Gastrocnemius medialis (tissue), 4 donors: ENCODE results near the gene CDK9.

Source experiments
- POLR2A ChIP-seq, 2 donors: fragments of 450-650 bp; IDR thresholded peaks; one replicate each; pipeline ENCODE4 v1.6.1; 2017; ENCODE audit warnings: antibody characterized with exemption in 2 of 2, mild to moderate bottlenecking in 2 of 2, moderate library complexity in 2 of 2
- TF ChIP-seq, protein P1 (sequence below), 5 experiments: fragments of 450-650 bp in 3 of 5; fragments of 200-600 bp in 2 of 5; sonication (generic) in 2 of 5; IDR thresholded peaks in 4 of 5; conservative IDR thresholded peaks in 1 of 5; 1 replicate in 4 of 5; 2 replicates in 1 of 5; pipeline ENCODE4 v1.5.1; 2016 to 2019; ENCODE audit warnings: antibody characterized with exemption in 5 of 5, mild to moderate bottlenecking in 3 of 5, moderate library complexity in 3 of 5

DNA sequence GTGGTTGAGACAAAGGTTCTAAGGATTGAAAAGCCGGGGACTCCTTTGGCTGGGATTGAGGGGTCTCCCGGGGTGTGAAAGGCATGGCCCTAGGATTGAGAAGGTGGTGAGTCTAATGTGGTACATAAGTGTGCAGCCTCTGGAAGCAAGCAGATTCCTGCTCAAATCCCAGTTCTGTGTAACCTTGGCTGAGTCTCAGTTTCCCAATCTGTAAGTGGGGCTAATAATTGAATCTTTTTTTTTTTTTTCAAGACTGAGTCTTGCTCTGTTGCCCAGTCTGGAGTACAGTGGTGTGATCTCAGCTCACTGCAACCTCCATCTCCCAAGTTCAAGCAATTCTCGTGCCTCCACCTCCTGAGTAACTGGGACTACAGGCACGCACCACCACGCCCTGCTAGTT, 13.2 kb upstream of the CDK9 start:
- TF ChIP-seq, protein P1, sequence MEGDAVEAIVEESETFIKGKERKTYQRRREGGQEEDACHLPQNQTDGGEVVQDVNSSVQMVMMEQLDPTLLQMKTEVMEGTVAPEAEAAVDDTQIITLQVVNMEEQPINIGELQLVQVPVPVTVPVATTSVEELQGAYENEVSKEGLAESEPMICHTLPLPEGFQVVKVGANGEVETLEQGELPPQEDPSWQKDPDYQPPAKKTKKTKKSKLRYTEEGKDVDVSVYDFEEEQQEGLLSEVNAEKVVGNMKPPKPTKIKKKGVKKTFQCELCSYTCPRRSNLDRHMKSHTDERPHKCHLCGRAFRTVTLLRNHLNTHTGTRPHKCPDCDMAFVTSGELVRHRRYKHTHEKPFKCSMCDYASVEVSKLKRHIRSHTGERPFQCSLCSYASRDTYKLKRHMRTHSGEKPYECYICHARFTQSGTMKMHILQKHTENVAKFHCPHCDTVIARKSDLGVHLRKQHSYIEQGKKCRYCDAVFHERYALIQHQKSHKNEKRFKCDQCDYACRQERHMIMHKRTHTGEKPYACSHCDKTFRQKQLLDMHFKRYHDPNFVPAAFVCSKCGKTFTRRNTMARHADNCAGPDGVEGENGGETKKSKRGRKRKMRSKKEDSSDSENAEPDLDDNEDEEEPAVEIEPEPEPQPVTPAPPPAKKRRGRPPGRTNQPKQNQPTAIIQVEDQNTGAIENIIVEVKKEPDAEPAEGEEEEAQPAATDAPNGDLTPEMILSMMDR (IDR thresholded peaks at IDR 0.05 in 4 of 5, conservative IDR thresholded peaks at IDR 0.05 in 1 of 5) = no peak
- no peak for TF ChIP-seq POLR2A (IDR thresholded peaks at IDR 0.05)
